ENCODE measurements around the gene RPRD2.

DNA sequence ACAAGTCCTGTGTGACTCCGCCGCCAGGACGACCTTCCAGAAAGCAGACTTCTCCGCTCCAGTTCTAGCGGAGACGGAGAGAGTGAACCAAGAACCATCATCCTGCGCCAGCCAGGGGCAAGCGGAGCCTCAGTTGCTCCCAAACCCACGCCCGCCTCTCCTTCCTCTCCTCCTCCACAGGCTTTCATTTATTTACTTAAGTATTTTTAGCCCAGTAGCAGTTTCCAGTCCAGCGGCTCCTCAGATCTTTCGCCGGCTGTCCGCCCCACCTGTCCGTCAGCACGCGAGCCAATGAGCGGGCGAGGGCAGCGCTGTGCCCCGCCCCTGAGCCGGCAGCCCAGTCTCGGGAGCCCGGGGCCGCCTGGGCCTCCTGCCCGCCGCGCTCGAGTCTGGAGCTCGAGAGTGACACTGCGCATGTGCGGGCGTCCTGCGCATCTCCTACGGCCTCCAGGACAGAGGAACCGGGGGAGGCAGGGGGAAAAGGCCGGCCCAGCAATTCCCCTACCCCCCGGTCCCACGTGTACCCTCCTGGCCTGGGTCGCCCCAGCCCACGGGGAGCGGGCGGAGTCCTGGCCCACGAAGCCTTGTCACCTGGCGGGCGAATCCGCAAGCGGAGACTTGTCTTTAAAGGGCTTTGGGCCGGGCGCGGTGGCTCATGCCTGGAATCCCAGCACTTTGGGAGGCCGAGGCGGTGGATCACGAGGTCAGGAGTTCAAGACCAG, 151.5 kb downstream of the RPRD2 start, which contains the start of gene FALEC:
- TF ChIP-seq POLR2A (IDR thresholded peaks at IDR 0.05; ENCODE audit: low read depth, low read length) (peak; percentile 38; the same call in 1 of the 2 replicates), POLR2AphosphoS5 (IDR thresholded peaks at IDR 0.05; ENCODE audit: low read depth, low read length) (no peak), TAF1 (IDR thresholded peaks at IDR 0.05; ENCODE audit: borderline replicate concordance, low read depth, low read length) (no peak)
